NB4 (cell line): ENCODE data around the gene LGALS1.

Experiments used
- MYC ChIP-seq: IDR thresholded peaks from 2 replicates; pipeline ENCODE4 v1.6.1; 2011; ENCODE audit warnings: low read depth, low read length
- POLR2A ChIP-seq: IDR thresholded peaks from 2 replicates; pipeline ENCODE4 v1.6.1; 2011; ENCODE audit warnings: mild to moderate bottlenecking; ENCODE audit not compliant: insufficient read length; ENCODE audit errors: extremely low read depth
- TF ChIP-seq, protein P1 (sequence below): IDR thresholded peaks from one replicate; pipeline ENCODE4 v1.5.1; 2012; ENCODE audit warnings: low read depth, low read length
- TF ChIP-seq, protein P2 (sequence below): IDR thresholded peaks from 2 replicates; pipeline ENCODE4 v1.6.1; 2011; ENCODE audit warnings: low read depth, low read length

DNA sequence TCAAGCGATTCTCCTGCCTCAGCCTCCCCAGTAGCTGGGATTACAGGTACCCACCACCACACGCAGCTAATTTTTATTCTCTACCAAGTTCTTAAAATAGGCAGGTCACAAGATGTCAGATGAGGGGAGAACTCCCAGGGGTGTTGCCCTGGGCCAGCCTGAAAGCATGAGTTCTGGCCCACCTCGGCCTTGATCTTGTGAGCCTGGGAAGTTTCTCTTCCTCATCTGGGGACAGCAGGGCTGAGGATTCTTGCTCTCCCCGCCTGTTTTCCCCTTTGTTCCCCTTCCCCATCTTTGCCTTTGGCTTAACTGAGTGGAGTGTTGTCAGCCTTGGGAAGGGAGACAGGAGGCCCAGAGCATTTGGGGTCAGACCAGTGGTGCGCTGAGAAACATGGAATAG, 13.4 kb upstream of the LGALS1 start:
- TF ChIP-seq, protein P1, sequence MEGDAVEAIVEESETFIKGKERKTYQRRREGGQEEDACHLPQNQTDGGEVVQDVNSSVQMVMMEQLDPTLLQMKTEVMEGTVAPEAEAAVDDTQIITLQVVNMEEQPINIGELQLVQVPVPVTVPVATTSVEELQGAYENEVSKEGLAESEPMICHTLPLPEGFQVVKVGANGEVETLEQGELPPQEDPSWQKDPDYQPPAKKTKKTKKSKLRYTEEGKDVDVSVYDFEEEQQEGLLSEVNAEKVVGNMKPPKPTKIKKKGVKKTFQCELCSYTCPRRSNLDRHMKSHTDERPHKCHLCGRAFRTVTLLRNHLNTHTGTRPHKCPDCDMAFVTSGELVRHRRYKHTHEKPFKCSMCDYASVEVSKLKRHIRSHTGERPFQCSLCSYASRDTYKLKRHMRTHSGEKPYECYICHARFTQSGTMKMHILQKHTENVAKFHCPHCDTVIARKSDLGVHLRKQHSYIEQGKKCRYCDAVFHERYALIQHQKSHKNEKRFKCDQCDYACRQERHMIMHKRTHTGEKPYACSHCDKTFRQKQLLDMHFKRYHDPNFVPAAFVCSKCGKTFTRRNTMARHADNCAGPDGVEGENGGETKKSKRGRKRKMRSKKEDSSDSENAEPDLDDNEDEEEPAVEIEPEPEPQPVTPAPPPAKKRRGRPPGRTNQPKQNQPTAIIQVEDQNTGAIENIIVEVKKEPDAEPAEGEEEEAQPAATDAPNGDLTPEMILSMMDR, result no peak
- TF ChIP-seq, protein P2, sequence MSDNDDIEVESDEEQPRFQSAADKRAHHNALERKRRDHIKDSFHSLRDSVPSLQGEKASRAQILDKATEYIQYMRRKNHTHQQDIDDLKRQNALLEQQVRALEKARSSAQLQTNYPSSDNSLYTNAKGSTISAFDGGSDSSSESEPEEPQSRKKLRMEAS, result no peak
- no peak for TF ChIP-seq POLR2A
- no peak for TF ChIP-seq MYC
